Tibial artery (tissue), 4 donors: ENCODE measurements around the gene SCGB3A1.

Source experiments
- DNase-seq, 2 donors: peaks; one replicate each; pipeline ENCODE4 v3.0.0-alpha.2; 2019
- H3K27ac ChIP-seq, 2 donors: fragments of 200-600 bp; sonication (generic) in 1 of 2; 1 replicate in 1 of 2; 2 replicates in 1 of 2; pipeline ENCODE4 v1.5.1; 2018 to 2019; ENCODE audit warnings: mild to moderate bottlenecking in 1 of 2
- H3K27me3 ChIP-seq, 2 donors: fragments of 200-600 bp; sonication (generic) in 1 of 2; one replicate each; pipeline versions ENCODE4 v1.5.1 to v1.6.0; 2016 to 2019
- H3K36me3 ChIP-seq, 3 donors: fragments of 200-600 bp; sonication (generic) in 2 of 3; one replicate each; pipeline ENCODE4 v1.5.1; 2016 to 2019; ENCODE audit warnings: mild to moderate bottlenecking in 2 of 3
- H3K4me1 ChIP-seq, 4 donors: fragments of 200-600 bp; sonication (generic) in 2 of 4; 1 replicate in 3 of 4; 2 replicates in 1 of 4; pipeline ENCODE4 v1.5.1; 2016 to 2019
- H3K4me3 ChIP-seq, 2 donors: fragments of 200-600 bp; sonication (generic) in 1 of 2; 1 replicate in 1 of 2; 2 replicates in 1 of 2; pipeline ENCODE4 v1.5.1; 2018 to 2019; ENCODE audit warnings: mild to moderate bottlenecking in 2 of 2
- H3K9me3 ChIP-seq, 3 donors: fragments of 200-600 bp; sonication (generic) in 1 of 3; one replicate each; pipeline ENCODE4 v1.5.1; 2016 to 2019
- CTCF ChIP-seq, 2 experiments: fragments of 200-600 bp in 1 of 2; fragments of 450-650 bp in 1 of 2; IDR thresholded peaks; one replicate each; pipeline ENCODE4 v1.5.1; 2017 to 2019; ENCODE audit warnings: antibody characterized with exemption in 2 of 2, mild to moderate bottlenecking in 1 of 2, moderate library complexity in 1 of 2
- intact Hi-C: fragments of 100-400 bp; cut with DNase I; formaldehyde crosslinking; loops from one replicate; pipeline ENCODE4 v1.15.0; 2023; ENCODE audit warnings: low total_unique reads

Gene SCGB3A1

DNA sequence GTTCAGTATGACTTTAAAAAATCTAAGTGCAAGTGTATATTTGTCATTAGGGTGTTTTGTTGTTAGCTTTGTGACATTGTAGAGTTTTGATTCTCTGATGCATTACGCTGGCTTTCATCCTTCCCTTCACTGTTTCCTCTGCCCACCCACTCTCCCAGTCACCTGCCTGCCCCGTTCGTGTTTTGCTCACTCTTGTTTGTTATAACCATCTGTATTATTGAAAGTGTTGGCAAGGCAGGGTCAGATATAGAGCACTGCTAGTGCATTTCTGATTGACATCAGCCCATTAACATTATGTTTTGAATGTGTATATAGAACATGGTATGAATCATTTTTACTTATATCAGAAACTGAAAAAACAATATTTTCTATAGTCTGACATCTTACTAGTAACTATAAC, 27.3 kb downstream of the SCGB3A1 start:
- Histone ChIP-seq H3K4me3 (no peak overlapping the region), H3K36me3 (peaks cover 41 to 56% (median 43%) of the 10 kb centered on the region in 3 donors), H3K27ac (no peak overlapping the region), H3K4me1 (no peaks in the 10 kb centered on the region), H3K9me3 (no peaks in the 10 kb centered on the region), H3K27me3 (no peaks in the 10 kb centered on the region)
- DNase-seq = no peak
- intact Hi-C loops = no loop called here
- TF ChIP-seq CTCF (IDR thresholded peaks at IDR 0.05) = no peak

GRCh38 chr5:180558232-180558631, 33.1 kb downstream of the SCGB3A1 start:
- no peaks in the 10 kb centered on the region for H3K9me3 ChIP-seq
- no peak overlapping the region for H3K4me3 ChIP-seq
- no peak overlapping the region for H3K27ac ChIP-seq
- no peak for DNase-seq
- no peak for TF ChIP-seq CTCF (IDR thresholded peaks at IDR 0.05)
- H3K4me1 ChIP-seq = no peaks in the 10 kb centered on the region
- intact Hi-C loops = no loop called here
- peaks cover 4 to 32% (median 29%) of the 10 kb centered on the region in 3 donors for H3K36me3 ChIP-seq
- no peaks in the 10 kb centered on the region for H3K27me3 ChIP-seq

DNA sequence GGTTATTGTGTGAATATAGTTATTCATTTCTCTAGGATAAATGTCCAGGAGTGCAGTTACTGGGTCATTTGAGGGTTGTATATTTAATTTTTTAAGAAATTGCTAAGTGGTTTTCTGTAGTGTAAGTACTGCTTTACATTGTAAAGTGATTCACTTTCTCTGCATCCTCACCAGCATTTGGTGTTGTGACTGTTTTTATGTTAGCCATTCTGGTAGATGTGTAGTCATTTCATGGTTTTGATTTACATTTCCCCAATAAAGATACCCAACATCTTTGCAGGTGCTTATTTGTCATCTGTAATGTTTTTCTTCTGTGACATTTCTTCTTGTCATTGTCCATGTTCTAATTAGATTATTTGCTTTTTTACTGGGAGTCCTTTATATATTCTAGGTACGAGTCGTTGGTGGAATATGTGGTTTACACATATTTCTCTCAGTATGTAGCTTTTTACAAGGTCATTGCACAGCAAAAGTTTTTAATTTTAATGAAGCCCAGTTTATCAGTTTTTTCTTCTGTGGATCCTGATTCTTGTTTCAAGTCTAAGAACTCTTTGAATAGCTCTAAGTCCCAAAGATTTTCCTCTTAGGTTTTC, 34.0 kb downstream of the SCGB3A1 start:
- TF ChIP-seq CTCF (IDR thresholded peaks at IDR 0.05) = no peak

DNA sequence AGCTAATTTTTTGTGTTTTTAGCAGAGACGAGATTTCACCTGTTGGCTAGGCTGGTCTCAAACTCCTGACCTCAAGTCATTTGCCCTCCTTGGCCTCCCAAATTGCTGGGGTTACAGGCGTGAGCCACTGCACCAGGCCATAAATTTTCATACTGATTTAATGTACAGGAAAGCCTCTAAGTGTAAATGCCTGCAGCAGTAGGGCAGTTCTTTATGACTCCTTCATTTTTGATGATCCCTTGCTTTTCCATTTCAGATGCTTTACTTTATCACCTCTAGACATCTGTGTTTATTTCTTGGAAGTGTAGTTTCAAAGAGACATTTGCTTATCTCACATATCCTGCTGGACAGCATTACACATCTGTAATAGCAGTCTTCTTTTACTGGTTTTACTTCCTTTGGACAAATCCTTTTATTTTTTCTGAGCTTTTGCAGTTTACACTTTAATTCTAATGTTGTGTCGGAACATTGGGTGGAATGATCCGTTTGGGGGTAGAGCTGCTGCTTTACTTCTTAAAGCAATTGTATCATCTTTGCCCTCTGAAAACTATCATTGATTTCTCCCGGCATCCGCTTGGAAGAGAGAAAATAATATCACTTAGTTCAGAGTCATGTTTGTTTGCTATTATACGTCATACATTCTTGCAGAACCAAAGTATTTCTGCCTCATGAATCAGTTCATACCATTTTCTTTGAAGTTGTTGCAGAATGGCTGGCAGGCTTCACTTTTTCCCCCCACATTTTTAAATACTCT, 36.0 kb downstream of the SCGB3A1 start:
- Histone ChIP-seq H3K27me3 (no peaks in the 10 kb centered on the region), H3K27ac (no peak overlapping the region), H3K9me3 (no peaks in the 10 kb centered on the region), H3K4me3 (no peak overlapping the region), H3K36me3 (peaks cover 6 to 46% (median 43%) of the 10 kb centered on the region in 3 donors), H3K4me1 (no peaks in the 10 kb centered on the region)
- DNase-seq = no peak
- intact Hi-C loops = no loop called here
- TF ChIP-seq CTCF (IDR thresholded peaks at IDR 0.05) = no peak

More for the DNA sequence above, 34.0 kb downstream of the SCGB3A1 start:
- Histone ChIP-seq H3K27ac (no peak overlapping the region), H3K9me3 (no peaks in the 10 kb centered on the region), H3K36me3 (peaks cover under 1 to 32% (median 30%) of the 10 kb centered on the region in 3 donors), H3K27me3 (no peaks in the 10 kb centered on the region), H3K4me3 (no peak overlapping the region), H3K4me1 (no peaks in the 10 kb centered on the region)
- intact Hi-C loops = no loop called here
- DNase-seq = no peak

DNA sequence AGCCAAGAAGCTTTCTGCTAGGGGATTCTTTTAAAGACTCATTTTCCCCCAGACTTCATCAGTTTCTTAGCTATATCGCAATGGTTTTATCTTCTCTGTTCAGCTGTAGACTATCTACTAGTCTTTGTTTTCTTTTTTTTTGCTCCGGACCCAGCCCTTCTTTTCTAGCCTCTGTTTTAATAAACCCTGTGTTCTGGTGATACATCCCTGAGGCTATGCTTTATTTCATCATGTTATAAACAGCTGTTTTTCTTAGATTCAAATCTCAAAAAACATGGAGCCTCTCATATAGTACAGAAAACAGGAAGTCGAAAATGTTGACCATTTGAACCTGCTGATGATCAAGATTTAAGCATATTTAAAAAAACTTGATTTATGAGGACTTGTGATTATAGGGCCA, 37.8 kb downstream of the SCGB3A1 start:
- DNase-seq = no peak
- no peaks in the 10 kb centered on the region for H3K27me3 ChIP-seq
- no peaks in the 10 kb centered on the region for H3K9me3 ChIP-seq
- H3K4me1 ChIP-seq = no peaks in the 10 kb centered on the region
- H3K4me3 ChIP-seq = no peak overlapping the region
- H3K36me3 ChIP-seq = peaks cover 6 to 53% (median 50%) of the 10 kb centered on the region in 3 donors
- no peak overlapping the region for H3K27ac ChIP-seq
- no peak for TF ChIP-seq CTCF (IDR thresholded peaks at IDR 0.05)
- intact Hi-C loops = no loop called here
